ENCODE measurements around the gene CD276. TPM values are rescaled to one million over a fixed set of nuclear protein-coding genes. Genes with fewer than 3 reads are reported as not detected.

Gene CD276
- total RNA-seq, 2 experiments from 2014 or later: not detected

- Histone ChIP-seq H3K9me3 (ENCODE audit: control insufficient read depth in 1 of 2, insufficient read depth in 1 of 2, low read length in 2 of 2) (no peaks in the 10 kb centered on the region), H3K27ac (ENCODE audit: low read depth in 1 of 2, low read length in 2 of 2) (no peak overlapping the region), H3K27me3 (ENCODE audit: control insufficient read depth in 1 of 2, insufficient read depth in 2 of 2, low read length in 2 of 2) (peaks cover 0 to 12% of the 10 kb centered on the region in 2 experiments), H3K4me1 (ENCODE audit: insufficient read depth, low read length) (no peaks in the 10 kb centered on the region), H3K4me3 (ENCODE audit: low read length) (no peak overlapping the region), H3K36me3 (ENCODE audit: insufficient read depth, low read length) (no peaks in the 10 kb centered on the region)
- Mint-ChIP-seq H3K9me3 (no peaks in the 10 kb centered on the region), H3K27me3 (peaks cover 25% of the 10 kb centered on the region), H3K36me3 (ENCODE audit: low read depth) (no peaks in the 10 kb centered on the region), H3K4me1 (ENCODE audit: low read depth) (no peaks in the 10 kb centered on the region), H3K4me3 (no peak overlapping the region), H3K27ac (no peak overlapping the region)
- ATAC-seq (ENCODE audit: poor library complexity) (no peak), DNase-seq (no peak)
- TF ChIP-seq CTCF (IDR thresholded peaks at IDR 0.05): no peak
- ChIA-PET CTCF (no interaction called here), POLR2A (no interaction called here)
- intact Hi-C loops (cut with DNase I, micrococcal nuclease): no loop called here
Measured at GRCh38 chr15:73715417-73715816, 31.2 kb downstream of the CD276 start.

DNA sequence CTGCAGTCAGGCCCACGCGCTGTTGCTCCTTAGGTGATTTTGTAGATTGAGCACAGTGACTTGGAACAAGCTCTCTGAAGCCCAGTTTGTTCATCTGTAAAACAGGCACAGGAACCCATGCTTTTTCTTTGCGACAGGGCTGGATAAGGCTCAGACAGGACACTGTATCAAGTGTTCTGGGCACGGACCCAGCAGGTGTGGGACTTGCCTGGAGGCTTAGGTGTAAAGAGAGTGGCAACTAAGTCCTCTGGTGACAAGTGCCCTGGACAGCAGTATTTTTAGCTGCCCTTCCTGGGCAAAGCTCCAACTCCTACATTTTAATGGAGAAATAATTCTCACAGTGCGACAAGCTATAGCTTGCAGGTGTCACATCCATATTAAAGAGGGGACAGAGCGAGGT lies 32.2 kb downstream of the CD276 start:
- Mint-ChIP-seq H3K9me3 (no peaks in the 10 kb centered on the region), H3K4me1 (ENCODE audit: low read depth) (no peaks in the 10 kb centered on the region), H3K36me3 (ENCODE audit: low read depth) (no peaks in the 10 kb centered on the region), H3K4me3 (no peak overlapping the region), H3K27ac (no peak overlapping the region), H3K27me3 (peaks cover 27% of the 10 kb centered on the region)
- DNase-seq: no peak
- H3K27ac ChIP-seq (ENCODE audit: low read depth in 1 of 2, low read length in 2 of 2): no peak overlapping the region
- H3K4me3 ChIP-seq (ENCODE audit: low read length): no peak overlapping the region
- H3K9me3 ChIP-seq (ENCODE audit: control insufficient read depth in 1 of 2, insufficient read depth in 1 of 2, low read length in 2 of 2): peaks cover 0 to 3% of the 10 kb centered on the region in 2 experiments
- ChIA-PET CTCF (no interaction called here), POLR2A (no interaction called here)
- H3K36me3 ChIP-seq (ENCODE audit: insufficient read depth, low read length): no peaks in the 10 kb centered on the region
- H3K27me3 ChIP-seq (ENCODE audit: control insufficient read depth in 1 of 2, insufficient read depth in 2 of 2, low read length in 2 of 2): peaks cover 3 to 13% of the 10 kb centered on the region in 2 experiments
- intact Hi-C loops (cut with DNase I, micrococcal nuclease): no loop called here
- no peaks in the 10 kb centered on the region for H3K4me1 ChIP-seq (ENCODE audit: insufficient read depth, low read length)
- TF ChIP-seq CTCF (IDR thresholded peaks at IDR 0.05): no peak
- no peak for ATAC-seq (ENCODE audit: poor library complexity)

DNA sequence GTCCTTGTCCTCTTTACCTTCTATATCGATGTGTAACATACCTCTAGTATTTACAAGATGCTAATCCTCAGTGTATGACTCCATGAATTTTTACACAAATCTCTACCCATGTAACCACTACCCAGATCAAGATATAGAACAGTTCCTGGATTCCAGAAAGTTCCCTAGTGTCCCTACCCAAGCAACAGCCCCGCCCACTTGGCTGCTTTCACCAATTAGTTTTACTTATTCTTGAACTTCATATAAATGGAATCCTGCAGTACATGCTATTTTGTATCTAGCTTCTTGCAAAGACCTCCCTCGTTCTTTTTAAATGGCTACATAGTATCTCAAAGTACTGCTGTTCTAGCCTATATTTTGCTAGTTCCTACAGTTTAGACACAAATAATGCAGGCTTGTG lies 33.0 kb downstream of the CD276 start:
- Mint-ChIP-seq H3K4me1 (ENCODE audit: low read depth) (no peaks in the 10 kb centered on the region), H3K9me3 (no peaks in the 10 kb centered on the region), H3K27ac (no peak overlapping the region), H3K36me3 (ENCODE audit: low read depth) (no peaks in the 10 kb centered on the region), H3K27me3 (peaks cover 34% of the 10 kb centered on the region), H3K4me3 (no peak overlapping the region)
- DNase-seq: no peak
- H3K4me1 ChIP-seq (ENCODE audit: insufficient read depth, low read length): no peaks in the 10 kb centered on the region
- no peak overlapping the region for H3K27ac ChIP-seq (ENCODE audit: low read depth in 1 of 2, low read length in 2 of 2)
- H3K36me3 ChIP-seq (ENCODE audit: insufficient read depth, low read length): no peaks in the 10 kb centered on the region
- POLR2A ChIA-PET: no interaction called here
- H3K4me3 ChIP-seq (ENCODE audit: low read length): no peak overlapping the region
- H3K27me3 ChIP-seq (ENCODE audit: control insufficient read depth in 1 of 2, insufficient read depth in 2 of 2, low read length in 2 of 2): peaks cover 3 to 13% of the 10 kb centered on the region in 2 experiments
- ATAC-seq (ENCODE audit: poor library complexity): no peak
- intact Hi-C loops (cut with DNase I, micrococcal nuclease): no loop called here
- peaks cover 0 to 9% of the 10 kb centered on the region in 2 experiments for H3K9me3 ChIP-seq (ENCODE audit: control insufficient read depth in 1 of 2, insufficient read depth in 1 of 2, low read length in 2 of 2)
- CTCF ChIA-PET: no interaction called here
- no peak for TF ChIP-seq CTCF (IDR thresholded peaks at IDR 0.05)

All from CD4-positive, alpha-beta T cell (primary cell).